ENCODE results near the gene MLANA. TPM values are rescaled to one million over a fixed set of nuclear protein-coding genes. Genes with fewer than 3 reads are reported as not detected.

The MLANA gene
- total and polyA plus RNA-seq, 10 donors: not detected

DNA sequence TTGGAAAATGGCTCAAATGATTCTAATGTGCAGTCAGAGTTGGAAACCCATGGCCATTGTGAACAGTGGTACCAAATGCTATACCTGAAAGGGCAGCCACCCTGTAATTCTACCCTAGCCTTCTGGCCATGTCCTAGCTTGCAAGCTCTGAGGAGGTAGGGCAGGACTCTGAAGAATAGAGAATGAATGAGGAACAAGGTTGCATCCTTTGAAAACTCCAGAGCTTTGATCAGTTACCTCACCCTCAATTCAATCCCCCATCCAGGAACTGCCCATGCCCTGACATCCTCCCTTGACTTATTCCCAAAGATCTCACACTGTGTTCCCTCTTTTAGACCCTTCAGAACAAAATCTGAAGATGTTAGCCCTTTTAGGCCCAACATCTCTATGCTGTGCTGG, 40.0 kb upstream of the MLANA start:
- intact Hi-C loops (cut with DNase I; ENCODE audit: low total_unique reads): no loop called here
- H3K27ac ChIP-seq: no peak overlapping the region
- peaks cover 0 to 5% (median 0%) of the 10 kb centered on the region in 8 donors for H3K9me3 ChIP-seq
- H3K36me3 ChIP-seq: peaks cover 0 to 4% (median 0%) of the 10 kb centered on the region in 6 donors
- H3K27me3 ChIP-seq (replicated peaks in 1 of 7): no peaks in the 10 kb centered on the region
- TF ChIP-seq POLR2AphosphoS5 (IDR thresholded peaks at IDR 0.05) (no peak), POLR2A (IDR thresholded peaks at IDR 0.05) (no peak)
- TF ChIP-seq, protein P1, sequence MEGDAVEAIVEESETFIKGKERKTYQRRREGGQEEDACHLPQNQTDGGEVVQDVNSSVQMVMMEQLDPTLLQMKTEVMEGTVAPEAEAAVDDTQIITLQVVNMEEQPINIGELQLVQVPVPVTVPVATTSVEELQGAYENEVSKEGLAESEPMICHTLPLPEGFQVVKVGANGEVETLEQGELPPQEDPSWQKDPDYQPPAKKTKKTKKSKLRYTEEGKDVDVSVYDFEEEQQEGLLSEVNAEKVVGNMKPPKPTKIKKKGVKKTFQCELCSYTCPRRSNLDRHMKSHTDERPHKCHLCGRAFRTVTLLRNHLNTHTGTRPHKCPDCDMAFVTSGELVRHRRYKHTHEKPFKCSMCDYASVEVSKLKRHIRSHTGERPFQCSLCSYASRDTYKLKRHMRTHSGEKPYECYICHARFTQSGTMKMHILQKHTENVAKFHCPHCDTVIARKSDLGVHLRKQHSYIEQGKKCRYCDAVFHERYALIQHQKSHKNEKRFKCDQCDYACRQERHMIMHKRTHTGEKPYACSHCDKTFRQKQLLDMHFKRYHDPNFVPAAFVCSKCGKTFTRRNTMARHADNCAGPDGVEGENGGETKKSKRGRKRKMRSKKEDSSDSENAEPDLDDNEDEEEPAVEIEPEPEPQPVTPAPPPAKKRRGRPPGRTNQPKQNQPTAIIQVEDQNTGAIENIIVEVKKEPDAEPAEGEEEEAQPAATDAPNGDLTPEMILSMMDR (IDR thresholded peaks at IDR 0.05 in 8 of 11, conservative IDR thresholded peaks at IDR 0.05 in 3 of 11): no peak
- no peak overlapping the region for H3K4me3 ChIP-seq
- peaks cover 0 to 16% (median 0%) of the 10 kb centered on the region in 6 donors for H3K4me1 ChIP-seq
- no peak for DNase-seq

DNA sequence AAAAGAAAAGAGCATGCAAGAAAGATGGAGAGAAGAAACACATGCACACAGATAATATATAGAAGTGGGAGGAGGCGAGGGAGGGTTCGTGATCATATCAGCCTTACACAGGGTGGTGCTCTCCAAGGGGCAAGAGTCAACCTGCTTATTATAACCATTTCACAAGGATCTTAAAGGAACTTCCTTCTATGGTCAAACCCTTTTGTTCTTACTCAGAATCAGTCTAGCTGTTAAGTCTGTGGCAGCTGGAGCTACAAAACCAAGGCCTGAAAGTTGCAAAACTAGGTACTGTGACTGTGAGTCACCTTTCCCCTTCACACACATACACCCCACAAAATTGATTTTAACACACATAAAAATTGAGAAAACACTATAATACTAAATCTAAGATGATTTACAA, 39.2 kb upstream of the MLANA start:
- intact Hi-C loops (cut with DNase I; ENCODE audit: low total_unique reads): no loop called here
- no peak overlapping the region for H3K4me3 ChIP-seq
- peaks cover 0 to 13% (median 0%) of the 10 kb centered on the region in 6 donors for H3K4me1 ChIP-seq
- 23 to 61% (median 54%) methylated on average over 2 of the region's 2 CpGs for WGBS, 5 donors
- H3K27ac ChIP-seq: no peak overlapping the region
- H3K9me3 ChIP-seq: peaks cover 0 to 5% (median 0%) of the 10 kb centered on the region in 8 donors
- no peak for DNase-seq
- TF ChIP-seq, protein P1 (IDR thresholded peaks at IDR 0.05 in 8 of 11, conservative IDR thresholded peaks at IDR 0.05 in 3 of 11): no peak
- TF ChIP-seq POLR2AphosphoS5 (IDR thresholded peaks at IDR 0.05) (no peak), POLR2A (IDR thresholded peaks at IDR 0.05) (no peak)
- no peaks in the 10 kb centered on the region for H3K27me3 ChIP-seq (replicated peaks in 1 of 7)
- peaks cover 0 to 11% (median 0%) of the 10 kb centered on the region in 6 donors for H3K36me3 ChIP-seq

DNA sequence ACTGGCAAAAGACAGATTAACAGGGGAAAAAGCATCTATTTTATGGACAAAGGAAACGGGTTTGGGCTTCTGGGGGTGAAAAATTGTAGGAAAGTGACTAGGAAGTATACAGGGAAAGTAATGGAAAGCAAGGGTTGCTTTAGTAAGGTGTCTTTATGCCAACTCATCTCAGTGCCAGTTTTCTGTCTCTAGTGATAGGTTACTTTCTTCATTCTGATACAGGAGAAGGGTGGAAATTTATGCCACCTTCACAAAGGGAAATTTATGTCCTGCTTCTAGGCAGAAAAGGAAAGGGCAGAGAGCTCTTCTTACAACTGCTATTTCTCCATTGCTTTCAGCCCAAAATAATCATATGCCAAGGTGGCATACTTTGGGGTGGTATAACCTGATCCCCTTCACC, 37.7 kb upstream of the MLANA start:
- WGBS, 5 donors: 65 to 84% (median 74%) methylated on average over 1 of the region's 1 CpG
- DNase-seq: no peak
- TF ChIP-seq POLR2AphosphoS5 (IDR thresholded peaks at IDR 0.05) (no peak), POLR2A (IDR thresholded peaks at IDR 0.05) (no peak)
- TF ChIP-seq, protein P1 (IDR thresholded peaks at IDR 0.05 in 8 of 11, conservative IDR thresholded peaks at IDR 0.05 in 3 of 11): no peak
- Histone ChIP-seq H3K27me3 (replicated peaks in 1 of 7) (no peaks in the 10 kb centered on the region), H3K4me1 (peaks cover 0 to 13% (median 0%) of the 10 kb centered on the region in 6 donors), H3K4me3 (no peak overlapping the region), H3K27ac (no peak overlapping the region), H3K9me3 (peaks cover 0 to 5% (median 0%) of the 10 kb centered on the region in 8 donors), H3K36me3 (peaks cover 0 to 11% (median 0%) of the 10 kb centered on the region in 6 donors)
- intact Hi-C loops (cut with DNase I; ENCODE audit: low total_unique reads): no loop called here

DNA sequence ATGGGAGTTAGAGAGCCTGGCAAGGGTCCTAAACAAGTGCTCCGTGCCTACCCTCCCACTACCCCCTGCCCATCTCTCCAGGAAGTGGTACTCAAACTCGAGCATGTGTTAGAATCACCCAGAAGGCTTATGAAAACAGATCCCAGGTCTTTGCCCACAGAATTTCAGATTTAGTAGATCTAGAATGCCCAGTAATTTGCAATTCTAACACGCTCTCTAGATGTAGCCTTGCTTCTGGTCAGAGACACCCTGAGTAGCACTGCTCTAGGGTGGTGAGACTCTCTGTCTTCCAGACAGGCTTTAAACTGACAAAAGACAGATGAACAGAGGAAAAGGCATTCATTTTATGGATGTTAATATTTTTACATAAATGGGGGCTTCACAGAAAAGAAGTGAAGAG, 37.1 kb upstream of the MLANA start:
- H3K36me3 ChIP-seq: peaks cover 0 to 11% (median 0%) of the 10 kb centered on the region in 6 donors
- no peaks in the 10 kb centered on the region for H3K27me3 ChIP-seq (replicated peaks in 1 of 7)
- WGBS, 5 donors: 54 to 71% (median 58%) methylated on average over 2 to 3 of the region's 3 CpGs
- H3K4me1 ChIP-seq: peaks cover 0 to 13% (median 0%) of the 10 kb centered on the region in 6 donors
- TF ChIP-seq, protein P1 (IDR thresholded peaks at IDR 0.05 in 8 of 11, conservative IDR thresholded peaks at IDR 0.05 in 3 of 11): no peak
- no peak for TF ChIP-seq POLR2AphosphoS5 (IDR thresholded peaks at IDR 0.05)
- TF ChIP-seq POLR2A (IDR thresholded peaks at IDR 0.05): no peak
- no peak overlapping the region for H3K27ac ChIP-seq
- peaks cover 0 to 5% (median 0%) of the 10 kb centered on the region in 8 donors for H3K9me3 ChIP-seq
- no peak for DNase-seq
- intact Hi-C loops (cut with DNase I; ENCODE audit: low total_unique reads): no loop called here
- no peak overlapping the region for H3K4me3 ChIP-seq

Data from spleen (tissue), 11 donors.